Progenitor cell of endocrine pancreas (in vitro differentiated cells): ENCODE results near the gene SPRY1. TPM values are rescaled to one million over a fixed set of nuclear protein-coding genes. Genes with fewer than 3 reads are reported as not detected.

Experiments
- DNase-seq: peaks from one replicate; pipeline ENCODE4 v3.0.0; 2021; ENCODE audit warnings: low spot score; ENCODE audit not compliant: unreplicated experiment
- H3K27ac Mint-ChIP-seq: 2 replicates; pipeline ENCODE4 v1.8.0; 2021; ENCODE audit warnings: mild to moderate bottlenecking, moderate library complexity, mixed read lengths
- H3K27me3 Mint-ChIP-seq: 2 replicates; pipeline ENCODE4 v1.8.0; 2021; ENCODE audit warnings: mixed read lengths
- H3K36me3 Mint-ChIP-seq: 2 replicates; pipeline ENCODE4 v1.8.0; 2022; ENCODE audit warnings: mixed read lengths; ENCODE audit not compliant: insufficient read depth
- H3K4me1 Mint-ChIP-seq: 2 replicates; pipeline ENCODE4 v1.8.0; 2021; ENCODE audit warnings: low read depth, mixed read lengths
- H3K4me3 Mint-ChIP-seq: 2 replicates; pipeline ENCODE4 v1.8.0; 2021; ENCODE audit warnings: low read depth, mild to moderate bottlenecking, moderate library complexity, mixed read lengths
- H3K9me3 Mint-ChIP-seq: 2 replicates; pipeline ENCODE4 v1.8.0; 2021; ENCODE audit warnings: low read depth, mixed read lengths
- CTCF ChIP-seq: fragments of 200-600 bp; sonication (generic); IDR thresholded peaks from one replicate; pipeline ENCODE4 v1.5.0; 2021; ENCODE audit warnings: antibody characterized with exemption, mild to moderate bottlenecking; ENCODE audit not compliant: unreplicated experiment
- total RNA-seq: library from RNA; stranded (reverse); gene quantifications from 2 replicates; pipeline ENCODE4 v1.2.1, GENCODE V29; 2021

The SPRY1 gene
- total RNA-seq, 1 donor from 2014 or later: 52.0 TPM

- Mint-ChIP-seq H3K27me3 (no peaks in the 10 kb centered on the region), H3K27ac (peak overlapping the region; percentile 98), H3K4me3 (peak overlapping the region; percentile 92), H3K9me3 (no peaks in the 10 kb centered on the region), H3K36me3 (peaks cover 22% of the 10 kb centered on the region), H3K4me1 (peaks cover 32% of the 10 kb centered on the region)
- no peak for DNase-seq
- TF ChIP-seq CTCF: no peak
Observed at GRCh38 chr4:123398853-123399626, 2.4 kb downstream of the SPRY1 start.

- Mint-ChIP-seq H3K27me3 (no peaks in the 10 kb centered on the region), H3K27ac (peak overlapping the region; percentile 98), H3K4me1 (peaks cover 39% of the 10 kb centered on the region), H3K4me3 (peak overlapping the region; percentile 92), H3K9me3 (no peaks in the 10 kb centered on the region), H3K36me3 (peaks cover 24% of the 10 kb centered on the region)
- TF ChIP-seq CTCF: no peak
- no peak for DNase-seq
Observed at GRCh38 chr4:123399627-123400358, 3.2 kb downstream of the SPRY1 start.

- Mint-ChIP-seq H3K4me3 (peak overlapping the region; percentile 92), H3K4me1 (peaks cover 40% of the 10 kb centered on the region), H3K9me3 (no peaks in the 10 kb centered on the region), H3K36me3 (peaks cover 24% of the 10 kb centered on the region), H3K27me3 (no peaks in the 10 kb centered on the region), H3K27ac (peak overlapping the region; percentile 43)
- DNase-seq: no peak
- TF ChIP-seq CTCF: no peak
Observed at GRCh38 chr4:123401271-123402120, 4.9 kb downstream of the SPRY1 start.

GRCh38 chr4:123402121-123402465 is 5.5 kb downstream of the SPRY1 start:
- H3K27me3 Mint-ChIP-seq: no peaks in the 10 kb centered on the region
- no peak for DNase-seq
- H3K36me3 Mint-ChIP-seq: peaks cover 24% of the 10 kb centered on the region
- no peak for TF ChIP-seq CTCF
- no peak overlapping the region for H3K27ac Mint-ChIP-seq
- H3K4me1 Mint-ChIP-seq: peaks cover 43% of the 10 kb centered on the region
- H3K4me3 Mint-ChIP-seq: peak overlapping the region; percentile 19
- H3K9me3 Mint-ChIP-seq: no peaks in the 10 kb centered on the region

GRCh38 chr4:123403080-123403604 is 6.5 kb downstream of the SPRY1 start:
- Mint-ChIP-seq H3K27ac (peak overlapping the region; percentile 70), H3K9me3 (no peaks in the 10 kb centered on the region), H3K36me3 (peaks cover 24% of the 10 kb centered on the region), H3K27me3 (no peaks in the 10 kb centered on the region), H3K4me3 (peak overlapping the region; percentile 19), H3K4me1 (peaks cover 43% of the 10 kb centered on the region)
- no peak for DNase-seq
- no peak for TF ChIP-seq CTCF
